ENCODE results near the gene RAB40C.

Gene RAB40C

DNA sequence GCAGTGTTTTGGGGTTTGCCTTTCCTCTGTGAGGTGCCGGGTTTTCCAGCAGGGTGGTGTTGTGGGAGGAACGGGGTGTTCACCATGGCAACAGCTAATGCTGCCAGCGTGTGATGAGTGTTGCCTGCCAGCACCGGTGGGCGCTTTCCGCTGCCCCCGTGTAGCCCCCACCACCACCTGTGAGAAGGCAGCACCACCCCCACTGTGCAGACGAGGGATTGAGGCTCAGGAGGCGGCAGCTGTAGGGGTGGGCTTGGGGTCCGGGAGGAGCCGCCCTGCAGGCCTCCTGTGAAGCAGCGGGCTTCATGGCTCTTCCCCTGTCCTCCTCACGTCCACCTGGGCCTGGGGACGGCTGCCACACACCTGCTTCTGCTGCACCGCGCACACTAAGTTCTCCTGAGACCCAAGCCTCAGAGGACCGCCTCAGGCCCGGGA is 5.2 kb downstream of the RAB40C start:
- no peak for TF ChIP-seq TAF1 (IDR thresholded peaks at IDR 0.05; ENCODE audit: borderline replicate concordance, insufficient read depth, low read length)
- TF ChIP-seq FOXP2 (optimal IDR thresholded peaks at IDR 0.05; ENCODE audit: borderline replicate concordance, extremely low read depth, extremely low read length, insufficient read depth) = no peak
- TF ChIP-seq SIN3A (IDR thresholded peaks at IDR 0.05; ENCODE audit: borderline replicate concordance, insufficient read depth, low read length) = no peak
- no peak for TF ChIP-seq REST (IDR thresholded peaks at IDR 0.05; ENCODE audit: insufficient read depth in 1 of 2, low read depth in 2 of 2, low read length in 2 of 2)
- no peak for TF ChIP-seq POLR2AphosphoS5 (IDR thresholded peaks at IDR 0.05; ENCODE audit: low read depth, low read length)

DNA sequence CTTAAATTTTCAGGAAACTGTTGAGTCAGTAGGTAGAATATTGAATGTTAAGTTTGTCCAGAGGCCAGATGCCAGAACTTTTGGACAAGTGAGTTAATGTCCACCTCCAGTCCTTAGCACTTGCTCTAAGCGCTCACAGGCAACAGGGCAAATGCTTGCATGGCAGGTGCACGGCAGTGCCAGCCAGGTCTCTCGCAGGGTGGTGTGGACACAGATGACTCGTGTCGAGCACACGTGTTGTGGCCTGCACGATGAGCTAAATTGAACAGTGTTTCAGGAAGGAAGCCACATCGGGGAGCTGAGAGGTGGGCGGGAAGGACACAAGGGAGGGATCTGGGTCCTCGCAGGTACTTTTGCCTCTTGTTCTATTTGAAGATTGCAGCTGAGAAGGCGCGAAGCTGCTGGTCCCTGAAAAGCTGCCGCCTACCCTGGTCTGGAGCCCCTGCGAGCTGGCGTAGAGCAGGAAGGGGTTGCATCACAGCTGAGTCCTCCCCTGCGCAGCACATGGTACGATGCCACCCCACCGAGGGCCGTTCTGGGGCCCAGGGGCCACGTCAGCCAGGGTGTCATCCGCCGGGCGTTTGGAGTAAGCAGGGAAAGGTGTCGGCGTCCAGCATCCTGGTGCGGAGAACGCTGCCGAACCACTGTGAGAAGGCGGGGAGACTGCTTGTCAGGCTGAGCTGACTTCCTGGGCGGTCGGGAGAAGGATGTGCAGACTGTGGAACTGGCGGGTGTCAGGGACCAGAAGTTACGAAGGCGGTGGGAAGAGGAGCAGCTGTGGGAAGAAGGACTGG is 6.3 kb downstream of the RAB40C start:
- no peak for TF ChIP-seq TAF1 (IDR thresholded peaks at IDR 0.05; ENCODE audit: borderline replicate concordance, insufficient read depth, low read length)
- no peak for TF ChIP-seq FOXP2 (optimal IDR thresholded peaks at IDR 0.05; ENCODE audit: borderline replicate concordance, extremely low read depth, extremely low read length, insufficient read depth)
- TF ChIP-seq REST (IDR thresholded peaks at IDR 0.05; ENCODE audit: insufficient read depth in 1 of 2, low read depth in 2 of 2, low read length in 2 of 2) = no peak
- no peak for TF ChIP-seq POLR2AphosphoS5 (IDR thresholded peaks at IDR 0.05; ENCODE audit: low read depth, low read length)
- no peak for TF ChIP-seq SIN3A (IDR thresholded peaks at IDR 0.05; ENCODE audit: borderline replicate concordance, insufficient read depth, low read length)

DNA sequence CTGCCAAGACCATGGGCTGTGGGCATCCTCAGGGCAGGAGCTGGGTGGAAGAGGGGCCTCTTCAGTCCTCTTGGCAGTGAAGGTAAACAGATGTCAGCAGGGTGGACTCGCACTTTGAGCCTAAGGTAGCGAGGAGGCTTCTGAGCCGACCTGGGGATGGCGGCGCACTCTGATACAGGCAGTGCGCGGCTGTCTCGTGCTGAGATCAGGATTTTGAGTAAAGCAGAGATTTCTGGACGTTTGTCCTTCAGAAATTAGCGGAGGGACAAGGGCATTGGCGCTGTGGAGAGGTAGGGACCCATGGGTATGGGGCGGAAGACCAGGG is 6.8 kb downstream of the RAB40C start:
- TF ChIP-seq FOXP2 (optimal IDR thresholded peaks at IDR 0.05; ENCODE audit: borderline replicate concordance, extremely low read depth, extremely low read length, insufficient read depth) = no peak
- TF ChIP-seq POLR2AphosphoS5 (IDR thresholded peaks at IDR 0.05; ENCODE audit: low read depth, low read length) = no peak
- no peak for TF ChIP-seq TAF1 (IDR thresholded peaks at IDR 0.05; ENCODE audit: borderline replicate concordance, insufficient read depth, low read length)
- no peak for TF ChIP-seq REST (IDR thresholded peaks at IDR 0.05; ENCODE audit: insufficient read depth in 1 of 2, low read depth in 2 of 2, low read length in 2 of 2)
- no peak for TF ChIP-seq SIN3A (IDR thresholded peaks at IDR 0.05; ENCODE audit: borderline replicate concordance, insufficient read depth, low read length)

GRCh38 chr16:598823-599739 is 9.2 kb downstream of the RAB40C start:
- TF ChIP-seq SIN3A (IDR thresholded peaks at IDR 0.05; ENCODE audit: borderline replicate concordance, insufficient read depth, low read length) (no peak), FOXP2 (optimal IDR thresholded peaks at IDR 0.05; ENCODE audit: borderline replicate concordance, extremely low read depth, extremely low read length, insufficient read depth) (no peak), TAF1 (IDR thresholded peaks at IDR 0.05; ENCODE audit: borderline replicate concordance, insufficient read depth, low read length) (no peak), REST (IDR thresholded peaks at IDR 0.05; ENCODE audit: insufficient read depth in 1 of 2, low read depth in 2 of 2, low read length in 2 of 2) (no peak), POLR2AphosphoS5 (IDR thresholded peaks at IDR 0.05; ENCODE audit: low read depth, low read length) (no peak)
